SU-DHL-6 (cell line): ENCODE measurements around the gene CHI3L2.

ENCODE experiments used
- H2AFZ ChIP-seq: fragments of 200-600 bp; sonication (generic); 2 replicates; pipeline ENCODE4 v1.6.1; 2014; ENCODE audit warnings: low read depth, mild to moderate bottlenecking, moderate library complexity, mixed read lengths, antibody characterized with exemption, low read length; ENCODE audit not compliant: severe bottlenecking
- H3F3A ChIP-seq: fragments of 200-600 bp; shearing (Covaris generic); 2 replicates; pipeline ENCODE4 v1.6.0; 2016; ENCODE audit warnings: antibody characterized with exemption, mild to moderate bottlenecking; ENCODE audit not compliant: insufficient read depth
- H3K27ac ChIP-seq: fragments of 200-600 bp; sonication (generic); 2 replicates; pipeline ENCODE4 v1.5.1; 2016; ENCODE audit warnings: low read depth, mild to moderate bottlenecking, low read length, moderate library complexity, mixed read lengths
- H3K27me3 ChIP-seq: fragments of 200-600 bp; sonication (generic), shearing (Covaris generic); 2 replicates; pipeline ENCODE4 v1.6.0; 2014; ENCODE audit warnings: mild to moderate bottlenecking, low read length
- H3K36me3 ChIP-seq: fragments of 200-600 bp; sonication (generic); 2 replicates; pipeline ENCODE4 v1.6.1; 2014; ENCODE audit warnings: mild to moderate bottlenecking, low read length, mixed read lengths
- H3K4me2 ChIP-seq: fragments of 300-600, 200-600 bp; shearing (Covaris generic), sonication (generic); 2 replicates; pipeline ENCODE4 v1.6.0; 2014; ENCODE audit warnings: low read length, low read depth, mild to moderate bottlenecking; ENCODE audit not compliant: poor library complexity, severe bottlenecking
- H3K4me3 ChIP-seq: fragments of 200-600 bp; sonication (generic); 2 replicates; pipeline ENCODE4 v1.5.1; 2014; ENCODE audit warnings: antibody characterized with exemption, low read length, mild to moderate bottlenecking, mixed read lengths; ENCODE audit not compliant: insufficient read depth, poor library complexity, severe bottlenecking
- H3K79me2 ChIP-seq: fragments of 200-600 bp; sonication (generic); 2 replicates; pipeline ENCODE4 v1.6.1; 2014; ENCODE audit warnings: mild to moderate bottlenecking, low read length, moderate library complexity; ENCODE audit not compliant: insufficient read depth
- H3K9ac ChIP-seq: fragments of 200-600 bp; sonication (generic); 2 replicates; pipeline ENCODE4 v1.7.0; 2014; ENCODE audit warnings: mild to moderate bottlenecking, low read length
- H3K9me2 ChIP-seq: fragments of 200-600 bp; sonication (generic); replicated peaks from 2 replicates; pipeline ENCODE4 v1.6.1; 2014; ENCODE audit warnings: low read length; ENCODE audit not compliant: insufficient read depth
- H3K9me3 ChIP-seq: fragments of 200-600 bp; sonication (generic); 2 replicates; pipeline ENCODE4 v1.6.1; 2014; ENCODE audit warnings: low read length, mixed read lengths; ENCODE audit not compliant: insufficient read depth
- H4K20me1 ChIP-seq: fragments of 200-600 bp; sonication (generic); 2 replicates; pipeline ENCODE4 v1.6.1; 2014; ENCODE audit warnings: low read depth, mild to moderate bottlenecking, antibody characterized with exemption, low read length, moderate library complexity, mixed read lengths
- CTCF ChIP-seq: fragments of 200-600 bp; sonication (generic); IDR thresholded peaks from one replicate; pipeline ENCODE4 v1.5.1; 2017; ENCODE audit warnings: antibody characterized with exemption, mild to moderate bottlenecking, low read length, moderate library complexity; ENCODE audit not compliant: insufficient read depth, poor library complexity, severe bottlenecking
- EZH2phosphoT487 ChIP-seq: fragments of 200-600 bp; sonication (generic), shearing (Covaris generic); conservative IDR thresholded peaks from 2 replicates; pipeline ENCODE4 v1.6.1; 2018; ENCODE audit warnings: mild to moderate bottlenecking, antibody characterized with exemption, low read length, moderate library complexity, mixed read lengths

CHI3L2 gene

DNA sequence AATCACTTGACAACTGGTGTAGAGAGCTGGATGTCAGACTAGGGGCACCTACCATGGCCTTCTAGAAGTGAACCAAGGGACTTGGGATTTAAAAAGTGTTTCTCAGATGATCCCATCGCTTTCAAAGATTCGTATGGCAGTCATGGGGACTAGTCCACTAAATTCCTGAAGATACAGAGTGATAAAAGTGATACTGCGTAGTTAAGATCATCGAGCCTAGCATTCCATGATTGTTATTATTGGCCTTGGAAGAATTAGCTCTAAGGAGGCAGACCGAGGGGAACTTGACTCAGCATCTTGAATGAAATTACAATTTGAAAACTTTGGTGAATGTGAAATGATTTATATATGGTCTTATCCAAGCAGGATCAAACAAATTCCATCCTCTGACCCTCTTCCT is 61.9 kb downstream of the CHI3L2 start:
- H3K9me2 ChIP-seq: no peaks in the 10 kb centered on the region
- no peak overlapping the region for H2AFZ ChIP-seq
- H3K4me3 ChIP-seq: no peak overlapping the region
- no peaks in the 10 kb centered on the region for H3K36me3 ChIP-seq
- no peaks in the 10 kb centered on the region for H3K9me3 ChIP-seq
- no peaks in the 10 kb centered on the region for H4K20me1 ChIP-seq
- H3F3A ChIP-seq: no peaks in the 10 kb centered on the region
- no peak for TF ChIP-seq EZH2phosphoT487
- no peak for TF ChIP-seq CTCF
- no peaks in the 10 kb centered on the region for H3K27me3 ChIP-seq
- no peak overlapping the region for H3K9ac ChIP-seq
- H3K79me2 ChIP-seq: no peaks in the 10 kb centered on the region
- no peak overlapping the region for H3K4me2 ChIP-seq
- H3K27ac ChIP-seq: no peak overlapping the region

- Histone ChIP-seq H3K9me3 (no peaks in the 10 kb centered on the region), H3F3A (no peaks in the 10 kb centered on the region)
- TF ChIP-seq CTCF: no peak
- no peak for TF ChIP-seq EZH2phosphoT487
These were observed 62.6 kb downstream of the CHI3L2 start for GRCh38 chr1:111290104-111290503.

DNA sequence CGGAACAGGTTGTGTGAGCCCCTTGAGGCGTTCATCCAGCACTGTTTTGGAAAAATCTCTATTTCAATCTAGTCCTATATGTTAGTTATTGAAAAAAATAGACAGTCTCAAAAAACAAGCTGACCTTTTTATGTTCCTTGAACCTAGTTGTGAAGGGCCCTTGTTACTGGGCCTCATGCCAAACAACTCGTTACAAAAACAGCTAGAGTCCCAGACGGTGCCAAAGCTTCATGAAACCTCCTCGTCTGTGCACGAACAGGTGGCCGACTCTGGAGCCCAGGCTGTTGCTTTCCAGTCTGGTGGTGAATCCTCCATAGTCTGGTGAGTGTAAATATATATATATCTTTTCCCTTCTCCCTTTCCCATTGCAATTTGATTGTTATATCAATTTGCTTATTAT is 63.1 kb downstream of the CHI3L2 start, which contains the start of gene CHIA:
Gene CHIA, plus strand, starts transcription at position 222 of the 400 bp plus-strand sequence. CDS start 19,617 bp downstream, outside the sequence.
- Histone ChIP-seq H3K9me3 (no peaks in the 10 kb centered on the region), H3K9me2 (no peaks in the 10 kb centered on the region), H3K4me2 (no peak within 1 kb of the TSS), H3K27me3 (no peaks in the 10 kb centered on the region), H3K36me3 (no peaks in the 10 kb centered on the region), H2AFZ (no peak within 1 kb of the TSS), H3K4me3 (no peak within 1 kb of the TSS), H3F3A (no peaks in the 10 kb centered on the region), H3K27ac (no peak within 1 kb of the TSS), H4K20me1 (no peaks in the 10 kb centered on the region), H3K9ac (no peak within 1 kb of the TSS), H3K79me2 (no peaks in the 10 kb centered on the region)
- no peak for TF ChIP-seq EZH2phosphoT487
- TF ChIP-seq CTCF: no peak

More at GRCh38 chr1:111290104-111290503, 62.6 kb downstream of the CHI3L2 start:
- Histone ChIP-seq H4K20me1 (no peaks in the 10 kb centered on the region), H3K9me2 (no peaks in the 10 kb centered on the region), H3K27ac (no peak overlapping the region), H3K4me2 (no peak overlapping the region), H2AFZ (no peak overlapping the region), H3K4me3 (no peak overlapping the region), H3K9ac (no peak overlapping the region), H3K79me2 (no peaks in the 10 kb centered on the region), H3K27me3 (no peaks in the 10 kb centered on the region), H3K36me3 (no peaks in the 10 kb centered on the region)
